LNCaP clone FGC (cell line): ENCODE results near the gene AOPEP.

ENCODE experiments used
- DNase-seq: peaks from one replicate; pipeline ENCODE4 v3.0.0-alpha.2; 2011; ENCODE audit warnings: low read depth
- H3K4me3 ChIP-seq: 2 replicates; pipeline ENCODE4 v1.5.1; 2011; ENCODE audit warnings: mild to moderate bottlenecking, low read depth, low read length, control low read depth
- CTCF ChIP-seq: IDR thresholded peaks from 2 replicates; pipeline ENCODE4 v1.5.1; 2012; ENCODE audit warnings: mild to moderate bottlenecking; ENCODE audit not compliant: control insufficient read depth, insufficient read depth; ENCODE audit errors: extremely low read depth

Gene AOPEP

GRCh38 chr9:94779031-94779430 lies 52.5 kb downstream of the AOPEP start:
- DNase-seq: no peak
- H3K4me3 ChIP-seq: no peak overlapping the region
- no peak for TF ChIP-seq CTCF

GRCh38 chr9:94779693-94780290 lies 53.3 kb downstream of the AOPEP start:
- no peak for TF ChIP-seq CTCF
- H3K4me3 ChIP-seq: no peak overlapping the region
- peak; percentile 55 for DNase-seq

- no peak overlapping the region for H3K4me3 ChIP-seq
- DNase-seq: no peak
- no peak for TF ChIP-seq CTCF
Measured at GRCh38 chr9:94780516-94780950, 54.0 kb downstream of the AOPEP start.

- no peak overlapping the region for H3K4me3 ChIP-seq
- TF ChIP-seq CTCF: no peak
- DNase-seq: no peak
Measured at GRCh38 chr9:94782355-94783101, 56.0 kb downstream of the AOPEP start.

- no peak overlapping the region for H3K4me3 ChIP-seq
- peak; percentile 58 for TF ChIP-seq CTCF
- peak; percentile 79 for DNase-seq
Measured at GRCh38 chr9:94783102-94783682, 56.7 kb downstream of the AOPEP start.

- no peak for DNase-seq
- H3K4me3 ChIP-seq: no peak overlapping the region
- TF ChIP-seq CTCF: no peak
Measured at GRCh38 chr9:94783928-94784327, 57.4 kb downstream of the AOPEP start.
